HepG2 (cell line): ENCODE data around the gene C5orf47. TPM values are rescaled to one million over a fixed set of nuclear protein-coding genes. Genes with fewer than 3 reads are reported as not detected.

Experiments
- ATAC-seq: fragments of 200-7000 bp; cut with Tn5 transposase; 3 replicates; pipeline ENCODE4 v1.9.1; 2020; ENCODE audit warnings: mild to moderate bottlenecking, moderate library complexity
- BruUV-seq: library from RNA; stranded (reverse); fragments of 400-500 nt; replicated peaks from 2 replicates; lab custom pipeline; 2021; lab: Mats Ljungman, UMichigan
- CTCF ChIA-PET: fragments of 300-600 bp; formaldehyde crosslinking; extraction: SDS; loops from one replicate; lab custom pipeline; 2021; ENCODE audit warnings: low total read pairs, inconsistent platforms, low intra/inter-chr PET ratio; lab: Yijun Ruan, JAX
- POLR2A ChIA-PET: fragments of 350-600 bp; sonication (Branson Sonifier 250); formaldehyde crosslinking; loops from one replicate; lab custom pipeline; 2020; ENCODE audit warnings: antibody characterized with exemption, inconsistent platforms; lab: Yijun Ruan, JAX
- DNase-seq: peaks from one replicate; pipeline ENCODE4 v3.0.0-alpha.2; 2015; ENCODE audit warnings: low spot score
- FAIRE-seq: peaks from 3 replicates; lab custom pipeline; 2011; peaks lifted over from hg19 to GRCh38; lab: Jason Lieb, UNC
- H2AFZ ChIP-seq: one replicate; pipeline ENCODE4 v1.6.1; 2011; ENCODE audit warnings: low read length, inconsistent platforms
- H3K27ac ChIP-seq: fragments of 300-600 bp; 3 replicates; pipeline ENCODE4 v1.8.0; 2011; ENCODE audit warnings: mixed run types, mild to moderate bottlenecking, mixed read lengths, low read length, inconsistent platforms; ENCODE audit not compliant: insufficient read depth; ENCODE audit errors: extremely low read length
- H3K27me3 ChIP-seq, 2 experiments: fragments of 200-600 bp in 1 of 2; 2 replicates in 1 of 2; 3 replicates in 1 of 2; pipeline versions ENCODE4 v1.6.0 to v1.8.0; 2011; ENCODE audit warnings: low read length in 2 of 2, mild to moderate bottlenecking in 2 of 2, moderate library complexity in 2 of 2, inconsistent platforms in 1 of 2; ENCODE audit not compliant: insufficient read depth in 2 of 2, control insufficient read depth in 1 of 2
- H3K36me3 ChIP-seq, 2 experiments: fragments of 200-600 bp in 1 of 2; replicated peaks in 1 of 2; 2 replicates in 1 of 2; 3 replicates in 1 of 2; pipeline versions ENCODE4 v1.5.1 to v1.8.0; 2011; ENCODE audit warnings: low read length in 2 of 2, inconsistent platforms in 1 of 2; ENCODE audit not compliant: insufficient read depth in 2 of 2, control insufficient read depth in 1 of 2
- H3K4me1 ChIP-seq: 2 replicates; pipeline ENCODE4 v1.5.1; 2012; ENCODE audit warnings: low read length, inconsistent platforms; ENCODE audit not compliant: insufficient read depth
- H3K4me2 ChIP-seq: 2 replicates; pipeline ENCODE4 v1.6.0; 2011; ENCODE audit warnings: low read depth, low read length, inconsistent platforms
- H3K4me3 ChIP-seq, 3 experiments: fragments of 200-600 bp in 1 of 3; sonication (generic), shearing (Covaris generic) in 1 of 3; replicated peaks in 1 of 3; 2 replicates each; pipeline ENCODE4 v1.5.1; 2011 to 2016; ENCODE audit warnings: low read length in 3 of 3, inconsistent platforms in 2 of 3, low read depth in 2 of 3, mild to moderate bottlenecking in 2 of 3, control low read depth in 1 of 3, mixed read lengths in 1 of 3; ENCODE audit not compliant: insufficient read depth in 1 of 3
- H3K79me2 ChIP-seq: one replicate; pipeline ENCODE4 v1.6.1; 2011; ENCODE audit warnings: low read length, inconsistent platforms; ENCODE audit not compliant: insufficient read depth
- H3K9ac ChIP-seq: 2 replicates; pipeline ENCODE4 v1.6.0; 2011; ENCODE audit warnings: mild to moderate bottlenecking, low read depth, low read length, inconsistent platforms; ENCODE audit not compliant: insufficient read depth
- H3K9me3 ChIP-seq: 2 replicates; pipeline ENCODE4 v1.5.1; 2012; ENCODE audit warnings: mild to moderate bottlenecking, low read length
- H4K20me1 ChIP-seq: 2 replicates; pipeline ENCODE4 v1.6.0; 2011; ENCODE audit warnings: inconsistent platforms, mild to moderate bottlenecking, low read length, moderate library complexity; ENCODE audit not compliant: insufficient read depth
- BORCS8-MEF2B ChIP-seq: sonication (generic); formaldehyde crosslinking; IDR thresholded peaks from 2 replicates; pipeline ENCODE4 v1.8.0; 2022; ENCODE audit warnings: mild to moderate bottlenecking, missing genetic modification reagents
- CEBPB ChIP-seq: IDR thresholded peaks from 2 replicates; pipeline ENCODE4 v1.6.1; 2011; ENCODE audit warnings: low read depth, low read length, improper control_type of control experiment, borderline replicate concordance
- KAT7 ChIP-seq: IDR thresholded peaks from 2 replicates; pipeline ENCODE4 v1.6.1; 2018; ENCODE audit warnings: borderline replicate concordance, missing compliant biosample characterization
- ZNF431 ChIP-seq: sonication (generic); formaldehyde crosslinking; IDR thresholded peaks from 2 replicates; pipeline ENCODE4 v1.9.0; 2022; ENCODE audit warnings: missing genetic modification reagents, low read depth, mild to moderate bottlenecking, borderline replicate concordance
- WGBS: methylation state at CpG from one replicate; pipeline ENCODE4 v1.1.6; 2017; ENCODE audit warnings: low lambda C conversion rate; 5-methylcytosine and 5-hydroxymethylcytosine counted together
- in situ Hi-C: cut with HindIII; loops from 2 replicates; pipeline ENCODE4 v1.10.0; 2017; ENCODE audit warnings: low pct_unique_long_range_greater_than_20kb; ENCODE audit not compliant: extremely low pct_ligation_motif_present
- intact Hi-C: fragments of 100-400 bp; cut with micrococcal nuclease; formaldehyde crosslinking; loops from one replicate; pipeline ENCODE4 v1.10.0; 2022; ENCODE audit not compliant: unreplicated experiment
- polyA plus RNA-seq, 8 experiments: library from polyadenylated mRNA; depleted of rRNA in 3 of 8; stranded (reverse) in 7 of 8; unstranded in 1 of 8; fragments of >200 nt; fragmentation: Illumina TruSeq in 4 of 8; extraction: Trizol in 4 of 8; gene quantifications; 2 replicates each; pipeline versions ENCODE4 v1.2.1 to v1.2.3, GENCODE V29; 2011 to 2016; ENCODE audit warnings: low read depth in 4 of 8, missing spikeins in 1 of 8, mixed read lengths in 1 of 8; ENCODE audit not compliant: insufficient read depth in 1 of 8
- total RNA-seq, 5 experiments: library from RNA; depleted of rRNA; stranded (reverse); fragments of >200 nt; fragmentation: Illumina TruSeq; extraction: Trizol; gene quantifications; 2 replicates each; pipeline ENCODE4 v1.2.3, GENCODE V29; 2016; ENCODE audit warnings: low read depth in 1 of 5
- TF ChIP-seq, protein P1 (sequence below): IDR thresholded peaks from 2 replicates; pipeline ENCODE4 v1.4.0; 2020; ENCODE audit warnings: mild to moderate bottlenecking, missing genetic modification reagents
- TF ChIP-seq, protein P2 (sequence below): IDR thresholded peaks from 2 replicates; pipeline ENCODE4 v1.6.1; 2018; ENCODE audit warnings: missing genetic modification reagents, mild to moderate bottlenecking, missing compliant biosample characterization

C5orf47 gene
- total and polyA plus RNA-seq, 2 of the 13 experiments (the other 11 are each of a cell fraction or from before 2014, with no cell fraction given) = not detected

DNA sequence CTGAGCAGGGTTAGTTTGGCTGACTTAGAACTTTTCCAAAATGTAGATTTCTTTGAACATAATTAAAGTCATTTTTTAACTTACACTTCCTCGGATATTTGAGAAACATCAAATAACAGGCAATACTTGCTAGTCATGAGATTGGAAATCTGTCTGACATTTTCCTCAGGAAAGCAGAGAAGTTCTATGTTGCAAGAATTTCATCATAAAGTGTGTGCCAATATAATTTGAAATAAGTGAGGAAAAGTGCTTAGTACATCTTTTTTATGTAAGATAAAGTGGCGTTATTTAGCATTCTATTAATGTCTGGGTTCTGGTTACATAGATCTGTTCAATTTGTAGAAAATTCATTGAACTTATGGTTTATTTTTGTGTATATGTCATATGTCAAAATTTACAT lies 48.7 kb upstream of the C5orf47 start:
- peak overlapping the region; percentile 73 for H3K27ac ChIP-seq
- intact Hi-C loops = no loop called here
- H4K20me1 ChIP-seq = no peaks in the 10 kb centered on the region
- H3K4me2 ChIP-seq = no peak overlapping the region; the same call in 1 of the 2 replicates
- H3K4me3 ChIP-seq = no peak overlapping the region
- no peak for ATAC-seq
- FAIRE-seq = no peak
- CTCF ChIA-PET = no interaction called here
- DNase-seq = no peak
- H3K9ac ChIP-seq = no peak overlapping the region
- TF ChIP-seq CEBPB (peak; percentile 46; the same call in 1 of the 2 replicates), BORCS8-MEF2B (CRISPR knock-in tag) (no peak), ZNF431 (CRISPR knock-in tag) (no peak), KAT7 (CRISPR knock-in tag) (no peak)
- TF ChIP-seq, protein P1, sequence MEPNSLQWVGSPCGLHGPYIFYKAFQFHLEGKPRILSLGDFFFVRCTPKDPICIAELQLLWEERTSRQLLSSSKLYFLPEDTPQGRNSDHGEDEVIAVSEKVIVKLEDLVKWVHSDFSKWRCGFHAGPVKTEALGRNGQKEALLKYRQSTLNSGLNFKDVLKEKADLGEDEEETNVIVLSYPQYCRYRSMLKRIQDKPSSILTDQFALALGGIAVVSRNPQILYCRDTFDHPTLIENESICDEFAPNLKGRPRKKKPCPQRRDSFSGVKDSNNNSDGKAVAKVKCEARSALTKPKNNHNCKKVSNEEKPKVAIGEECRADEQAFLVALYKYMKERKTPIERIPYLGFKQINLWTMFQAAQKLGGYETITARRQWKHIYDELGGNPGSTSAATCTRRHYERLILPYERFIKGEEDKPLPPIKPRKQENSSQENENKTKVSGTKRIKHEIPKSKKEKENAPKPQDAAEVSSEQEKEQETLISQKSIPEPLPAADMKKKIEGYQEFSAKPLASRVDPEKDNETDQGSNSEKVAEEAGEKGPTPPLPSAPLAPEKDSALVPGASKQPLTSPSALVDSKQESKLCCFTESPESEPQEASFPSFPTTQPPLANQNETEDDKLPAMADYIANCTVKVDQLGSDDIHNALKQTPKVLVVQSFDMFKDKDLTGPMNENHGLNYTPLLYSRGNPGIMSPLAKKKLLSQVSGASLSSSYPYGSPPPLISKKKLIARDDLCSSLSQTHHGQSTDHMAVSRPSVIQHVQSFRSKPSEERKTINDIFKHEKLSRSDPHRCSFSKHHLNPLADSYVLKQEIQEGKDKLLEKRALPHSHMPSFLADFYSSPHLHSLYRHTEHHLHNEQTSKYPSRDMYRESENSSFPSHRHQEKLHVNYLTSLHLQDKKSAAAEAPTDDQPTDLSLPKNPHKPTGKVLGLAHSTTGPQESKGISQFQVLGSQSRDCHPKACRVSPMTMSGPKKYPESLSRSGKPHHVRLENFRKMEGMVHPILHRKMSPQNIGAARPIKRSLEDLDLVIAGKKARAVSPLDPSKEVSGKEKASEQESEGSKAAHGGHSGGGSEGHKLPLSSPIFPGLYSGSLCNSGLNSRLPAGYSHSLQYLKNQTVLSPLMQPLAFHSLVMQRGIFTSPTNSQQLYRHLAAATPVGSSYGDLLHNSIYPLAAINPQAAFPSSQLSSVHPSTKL = no peak
- TF ChIP-seq, protein P2, sequence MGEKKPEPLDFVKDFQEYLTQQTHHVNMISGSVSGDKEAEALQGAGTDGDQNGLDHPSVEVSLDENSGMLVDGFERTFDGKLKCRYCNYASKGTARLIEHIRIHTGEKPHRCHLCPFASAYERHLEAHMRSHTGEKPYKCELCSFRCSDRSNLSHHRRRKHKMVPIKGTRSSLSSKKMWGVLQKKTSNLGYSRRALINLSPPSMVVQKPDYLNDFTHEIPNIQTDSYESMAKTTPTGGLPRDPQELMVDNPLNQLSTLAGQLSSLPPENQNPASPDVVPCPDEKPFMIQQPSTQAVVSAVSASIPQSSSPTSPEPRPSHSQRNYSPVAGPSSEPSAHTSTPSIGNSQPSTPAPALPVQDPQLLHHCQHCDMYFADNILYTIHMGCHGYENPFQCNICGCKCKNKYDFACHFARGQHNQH (CRISPR knock-in tag) = no peak
- H3K36me3 ChIP-seq = peaks cover 1 to 14% of the 10 kb centered on the region in 2 experiments; a peak in 2 of 5 replicates
- H3K79me2 ChIP-seq = peaks cover 27% of the 10 kb centered on the region
- no peak overlapping the region for H2AFZ ChIP-seq
- WGBS = 97% methylated on average over 2 of the region's 2 CpGs
- no peaks in the 10 kb centered on the region for H3K9me3 ChIP-seq
- no TSS peak for BruUV-seq
- H3K4me1 ChIP-seq = peaks cover 72% of the 10 kb centered on the region
- H3K27me3 ChIP-seq = no peaks in the 10 kb centered on the region; a peak in 1 of 5 replicates
- in situ Hi-C loops = no loop called here
- POLR2A ChIA-PET = interaction anchor here (1.0 to 1.2 kb wide), 2 partner anchors 10 to 52 kb away, joined by 3 read pairs; partner anchors contain the start of gene CPEB4
